MV-4-11 (cell line): Measurements from ENCODE around the gene KRTAP19-3.
"Not testable (repeated sequence)": the region's sequence is repeated elsewhere in the genome, so short reads cannot be mapped to it uniquely, and the experiment has no call there.

ENCODE experiments used
- DNase-seq: peaks from one replicate; lab custom pipeline; 2025; lab: John Stamatoyannopoulos, UW

Gene KRTAP19-3

DNA sequence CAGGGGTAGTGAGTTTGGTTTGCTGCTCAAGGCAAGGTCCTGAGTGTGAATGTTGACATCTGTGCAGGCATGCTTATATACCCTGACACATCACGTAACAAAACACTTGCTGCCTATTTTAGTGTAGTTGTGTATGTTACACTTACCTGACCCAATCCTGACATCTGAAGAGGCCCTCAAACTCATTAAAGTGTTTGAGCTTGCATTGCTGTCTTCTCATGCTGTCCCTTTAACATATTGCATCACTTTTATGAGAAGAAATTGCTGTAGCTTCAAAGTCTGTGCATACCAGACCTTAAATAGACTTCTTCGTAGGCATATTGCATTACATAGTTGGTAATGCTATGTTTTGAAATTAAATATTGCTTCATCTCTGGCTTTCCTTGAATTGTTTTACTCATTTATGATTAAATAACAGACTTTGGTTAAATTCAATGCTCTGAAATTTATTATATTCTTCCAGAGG is at the start of gene KRTAP19-3:
TSS of gene KRTAP19-3 (minus strand) at position 51 of the 466 bp plus-strand sequence. CDS start 56 bp downstream, outside the sequence.
- DNase-seq = no peak

DNA sequence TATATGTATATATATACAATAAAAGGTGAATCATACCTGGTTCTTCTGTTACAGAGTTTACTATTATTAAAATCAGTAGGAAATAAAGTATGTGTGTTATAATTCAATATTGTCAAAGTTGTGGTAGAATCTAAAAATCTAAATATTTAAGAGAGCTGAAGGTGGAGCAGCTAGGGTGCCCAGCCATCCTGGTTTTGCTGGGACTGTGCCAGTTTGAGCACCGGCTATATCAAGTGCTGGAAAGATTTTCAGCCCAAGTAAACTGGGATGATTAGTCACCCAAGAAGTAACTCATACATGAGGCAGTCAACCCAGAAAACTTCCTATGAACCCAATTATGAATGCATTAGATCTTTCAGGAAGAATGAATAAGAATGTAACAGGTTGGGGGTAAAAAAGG is 27.1 kb upstream of the KRTAP19-3 start:
- DNase-seq = no peak

DNA sequence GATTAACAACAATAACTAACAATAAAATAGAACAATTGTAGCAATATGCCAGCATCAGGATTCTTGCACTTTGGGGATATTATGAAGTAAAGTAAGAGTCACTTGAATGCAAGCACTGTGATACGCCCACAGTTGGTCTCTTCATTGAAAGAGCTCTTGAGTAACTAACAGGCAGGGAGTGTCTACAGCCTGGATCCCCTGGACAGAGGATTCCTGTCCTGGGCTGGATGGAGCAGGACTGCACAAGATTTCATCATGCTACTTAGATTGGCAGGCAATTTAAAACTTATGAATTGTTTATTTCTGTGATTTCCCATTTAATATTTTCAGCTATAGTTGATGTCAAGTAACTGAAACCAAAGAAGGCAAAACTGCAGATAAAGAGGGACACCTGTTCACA is 23.9 kb upstream of the KRTAP19-3 start:
- DNase-seq = no peak

GRCh38 chr21:30505621-30506205 is 13.9 kb upstream of the KRTAP19-3 start:
- DNase-seq = not testable (repeated sequence)

- no peak for DNase-seq
Measured at GRCh38 chr21:30502041-30502440, 10.2 kb upstream of the KRTAP19-3 start, which contains the start of gene KRTAP19-5. Gene KRTAP19-5, minus strand, starts transcription at chr21:30502141. Its CDS starts 51 bp downstream, at chr21:30502090.

DNA sequence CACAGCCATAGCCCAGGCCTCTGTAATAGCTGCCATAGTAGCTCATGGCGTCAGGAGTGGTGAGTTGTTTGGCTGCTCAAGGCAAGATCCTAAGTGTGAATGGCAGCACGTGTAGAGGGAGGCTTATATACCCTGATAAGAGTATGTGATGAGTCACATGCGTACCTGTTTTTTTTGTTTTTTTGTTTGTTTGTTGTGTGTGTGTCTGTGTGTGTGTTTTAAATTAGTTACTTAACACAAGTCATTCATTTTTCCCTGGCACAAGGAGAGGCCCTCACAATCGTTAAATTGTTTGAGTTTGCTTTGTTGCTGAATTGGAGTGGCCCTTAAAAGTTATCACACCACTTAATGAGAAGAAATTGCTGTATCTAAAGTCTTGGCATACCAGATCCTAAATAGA is 5.3 kb upstream of the KRTAP19-3 start, which contains the start of gene KRTAP19-4:
TSS of gene KRTAP19-4 (minus strand) at position 101 of the 400 bp plus-strand sequence. CDS start at position 46, 55 bp downstream.
- no peak for DNase-seq

DNA sequence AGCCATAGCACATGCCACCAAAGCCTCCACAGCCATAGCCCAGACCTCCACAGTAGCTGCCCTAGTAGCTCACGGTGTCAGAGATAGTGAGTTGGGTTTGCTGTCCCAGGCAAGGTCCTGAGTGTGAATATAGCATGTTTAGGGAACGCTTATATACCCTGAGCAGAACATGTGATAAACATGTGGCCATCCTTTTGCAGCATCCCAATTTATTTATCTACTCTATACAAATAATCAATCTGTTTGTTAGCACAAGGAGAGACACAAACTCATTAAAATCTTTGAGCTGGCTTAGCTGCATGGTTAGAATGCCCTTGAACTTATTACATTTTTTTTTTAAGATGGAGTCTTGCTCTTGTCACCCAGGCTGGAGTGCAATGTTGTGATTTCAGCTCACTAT is 4.5 kb downstream of the KRTAP19-3 start, which contains the start of gene KRTAP19-2:
TSS of gene KRTAP19-2 (minus strand) at position 101 of the 400 bp plus-strand sequence. CDS start at position 13, 88 bp downstream.
- no peak for DNase-seq

DNA sequence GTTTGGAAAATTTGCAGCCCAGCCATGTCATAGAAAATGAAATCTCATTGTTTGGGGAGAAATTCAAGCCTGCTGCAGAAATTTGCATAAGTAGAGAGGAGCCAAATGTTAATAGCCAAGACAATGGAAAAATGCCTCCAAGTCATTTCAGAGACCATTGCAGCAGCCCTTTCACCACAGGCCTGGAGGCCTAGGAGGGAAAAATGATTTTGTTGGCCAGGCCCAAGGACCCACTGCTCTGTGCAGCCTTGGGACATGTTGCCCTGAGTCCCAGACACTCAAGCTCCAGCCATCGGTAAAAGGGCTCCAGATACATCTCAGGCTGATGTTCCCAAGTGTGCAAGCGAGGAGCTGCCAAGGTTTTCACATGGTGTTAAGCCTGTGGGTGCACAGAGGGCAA is 5.6 kb downstream of the KRTAP19-3 start:
- DNase-seq = no peak

- no peak for DNase-seq
Measured at GRCh38 chr21:30482130-30482529, 9.7 kb downstream of the KRTAP19-3 start.

DNA sequence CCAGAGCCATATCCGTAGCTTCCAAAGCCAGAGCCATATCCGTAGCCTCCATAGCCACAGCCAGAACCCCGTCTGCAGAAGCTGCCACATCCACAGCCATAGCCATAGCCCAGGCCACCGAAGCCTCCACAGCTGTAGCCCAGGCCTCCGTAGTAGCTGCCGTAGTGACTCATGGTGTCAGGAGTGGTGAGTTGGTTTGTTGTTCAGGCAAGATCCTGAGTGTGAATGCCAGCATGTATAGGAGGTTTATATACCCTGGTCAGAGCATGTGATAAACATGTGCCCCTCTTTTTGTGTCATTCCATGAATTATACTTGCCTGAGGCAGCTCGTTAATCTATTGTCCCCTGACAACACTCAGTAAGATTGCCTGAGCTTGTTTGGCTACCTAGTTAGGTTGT is 11.7 kb downstream of the KRTAP19-3 start, which contains the start of gene KRTAP19-1:
TSS of gene KRTAP19-1 (minus strand) at position 223 of the 400 bp plus-strand sequence. CDS start at position 173, 50 bp downstream.
- no peak for DNase-seq

DNA sequence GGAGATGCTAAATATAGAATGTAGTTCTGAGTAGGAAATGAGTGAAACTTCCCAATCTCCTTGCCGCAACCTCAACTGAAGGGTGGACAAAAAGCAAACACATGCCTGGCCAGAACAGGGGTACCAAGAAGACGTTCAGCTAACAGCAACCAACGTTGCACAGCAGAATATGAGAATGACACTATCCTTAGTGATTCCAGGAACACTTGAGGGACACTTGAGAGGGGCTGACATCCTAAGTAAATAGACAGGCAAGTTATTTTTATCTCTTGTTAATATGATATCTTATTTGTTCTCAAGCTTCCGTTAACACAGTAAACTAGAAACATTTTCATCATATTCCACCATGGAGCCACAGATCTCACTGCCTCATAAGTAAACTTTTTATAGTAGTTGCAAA is 12.6 kb downstream of the KRTAP19-3 start:
- DNase-seq = no peak

DNA sequence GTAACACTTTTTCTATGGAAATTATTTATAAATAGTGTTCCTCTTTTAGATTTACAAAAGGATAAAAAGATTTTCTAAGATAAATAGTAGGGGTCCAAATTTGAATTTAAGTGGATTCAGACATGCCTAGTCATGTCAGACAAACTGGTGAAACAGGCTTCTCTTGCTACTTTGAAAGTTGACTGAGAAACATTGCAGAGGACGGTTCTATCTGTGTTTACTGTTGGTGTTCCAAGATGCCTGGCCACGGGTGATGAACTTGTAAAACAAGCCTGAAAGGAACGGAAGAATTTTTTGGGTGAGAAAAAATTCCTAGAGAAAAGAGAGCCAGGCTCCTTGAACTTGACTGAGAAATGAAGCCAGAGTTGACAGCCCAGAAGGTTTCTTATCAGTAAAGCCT is 13.8 kb downstream of the KRTAP19-3 start:
- no peak for DNase-seq

DNA sequence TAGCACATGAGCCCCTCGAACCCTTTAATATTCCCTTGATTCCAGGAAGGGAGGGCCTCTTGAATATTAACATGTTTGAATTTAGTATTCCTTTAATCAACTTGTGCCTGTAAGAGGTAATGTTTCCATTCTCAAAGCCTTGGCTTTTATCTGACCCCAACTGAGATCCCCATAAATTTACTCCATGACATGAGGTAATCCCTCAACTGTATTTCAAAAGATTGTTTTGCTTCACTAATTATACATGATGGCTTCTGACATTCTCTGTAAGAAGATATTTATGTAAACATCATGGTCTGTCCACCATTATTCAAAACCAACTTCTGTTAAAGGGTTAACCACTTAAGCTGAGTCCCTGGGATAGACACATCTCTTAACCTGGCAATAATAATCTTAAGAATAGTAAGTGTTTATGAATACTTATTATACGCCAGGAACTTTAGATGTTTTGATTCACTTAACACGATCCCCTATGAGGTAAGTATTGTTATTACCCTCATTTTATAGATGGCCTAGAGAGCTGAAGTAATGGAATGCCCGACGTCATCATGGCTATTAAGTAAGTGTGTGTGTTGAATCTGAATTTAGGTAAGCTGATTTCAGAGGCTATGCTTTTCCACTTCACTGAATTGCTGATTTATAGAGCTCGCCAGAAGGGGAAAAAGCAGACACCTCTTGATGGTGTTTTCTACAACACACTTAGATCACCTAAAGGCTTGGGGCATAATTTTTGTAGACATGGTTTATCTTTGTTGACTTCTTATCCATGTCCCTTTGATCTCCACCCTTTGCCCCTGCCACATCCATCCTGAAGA is 22.7 kb downstream of the KRTAP19-3 start:
- DNase-seq = no peak

DNA sequence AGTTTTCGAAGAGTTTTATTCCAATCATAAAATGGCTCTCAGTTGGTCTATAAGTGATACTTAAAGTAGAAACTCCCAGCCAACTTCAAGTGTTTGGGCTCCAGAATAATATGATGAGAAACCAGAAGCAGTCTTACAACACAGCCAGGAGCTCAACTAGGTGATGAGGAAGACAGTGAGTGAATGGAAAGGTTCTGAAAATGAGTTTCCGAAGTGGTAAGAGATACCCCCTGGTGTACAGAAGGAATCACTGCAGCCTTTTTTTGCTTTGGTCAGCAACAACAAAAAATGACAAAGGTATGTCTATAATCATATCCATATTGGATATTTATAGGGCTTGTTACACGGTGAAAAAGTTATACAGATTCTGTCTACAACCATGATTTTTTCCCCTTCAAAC is 28.1 kb downstream of the KRTAP19-3 start:
- no peak for DNase-seq

- no peak for DNase-seq
Measured at GRCh38 chr21:30448514-30448913, 43.3 kb downstream of the KRTAP19-3 start.

DNA sequence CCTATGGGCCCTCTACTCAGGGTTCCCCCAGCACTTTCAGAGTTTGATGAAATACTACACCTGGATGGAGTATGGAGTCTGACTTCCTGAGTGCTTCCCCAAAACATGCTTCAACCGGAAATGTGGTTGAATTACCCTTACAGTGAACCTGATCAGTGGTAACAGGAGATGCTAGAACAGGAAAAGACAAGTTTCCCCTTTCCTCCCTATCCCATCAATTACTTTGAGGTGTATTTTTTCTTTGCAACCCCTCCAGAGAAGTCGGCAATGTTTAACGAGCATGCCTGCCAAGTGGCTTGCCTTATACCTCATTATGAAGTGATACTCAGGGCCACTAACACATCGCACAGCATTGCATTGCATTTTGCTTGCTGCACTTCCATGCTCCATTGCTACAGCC is 44.8 kb downstream of the KRTAP19-3 start:
- DNase-seq = no peak

DNA sequence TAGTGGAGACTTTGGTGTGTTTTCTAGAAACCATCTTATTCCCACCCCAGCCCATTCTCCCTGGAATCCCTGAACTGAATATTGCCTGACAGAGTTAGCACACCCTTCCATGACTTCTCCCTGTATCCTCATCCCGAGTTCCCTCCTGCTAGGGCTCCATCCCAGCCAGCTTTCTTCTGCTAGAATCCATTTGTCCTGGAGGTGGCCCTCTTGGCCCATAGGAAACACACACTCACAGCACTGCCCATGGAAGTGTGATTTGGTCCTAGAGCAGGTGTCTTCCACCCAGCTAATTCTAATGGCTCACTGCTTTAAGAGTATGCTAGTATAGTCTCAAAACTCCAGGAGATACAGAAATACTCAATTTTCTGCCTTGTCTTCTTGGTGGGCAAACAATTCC is 47.6 kb downstream of the KRTAP19-3 start:
- no peak for DNase-seq

DNA sequence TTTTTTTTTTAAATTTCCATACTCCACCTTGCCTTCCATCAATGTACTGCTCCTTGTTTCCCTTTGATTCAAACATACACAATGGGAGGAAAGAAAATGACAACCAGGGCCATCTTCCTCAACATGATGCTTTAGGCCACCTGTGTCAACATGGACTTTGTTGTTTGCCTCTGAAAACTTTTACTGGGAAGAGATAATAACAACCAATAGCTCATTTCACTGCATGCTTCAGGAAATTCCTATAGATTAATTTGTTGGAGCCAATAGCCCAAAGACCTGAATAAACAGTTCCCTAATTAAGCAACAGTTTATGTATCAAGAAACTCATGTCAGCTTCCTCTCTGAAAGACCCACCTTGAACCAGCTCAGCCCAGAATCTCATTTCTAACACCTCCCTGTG is 48.6 kb downstream of the KRTAP19-3 start:
- no peak for DNase-seq
